Activated effector memory CD4-positive, alpha-beta T cell treated with anti-CD3 and anti-CD28 coated beads, Interleukin-2, amount 50 U/mL, for 16 hours (primary cell): ENCODE measurements around the gene CCDC87.

Source experiments
- DNase-seq: peaks from one replicate; pipeline ENCODE4 v3.0.0-alpha.2; 2020

Gene CCDC87

GRCh38 chr11:66592457-66593302 lies at the start of gene CCDC87, which contains the start of gene CCS:
CCDC87 (minus strand) TSS chr11:66593063; CDS start chr11:66593015, 48 bp downstream.
CCS (plus strand) TSS chr11:66593185; CDS start chr11:66593262, 77 bp downstream.
- DNase-seq: peak; percentile 100

- no peak for DNase-seq
Observed at GRCh38 chr11:66641834-66642233, 49.0 kb upstream of the CCDC87 start.

- peak; percentile 59 for DNase-seq
Observed at GRCh38 chr11:66639814-66640340, 47.0 kb upstream of the CCDC87 start.

GRCh38 chr11:66639066-66639813 lies 46.4 kb upstream of the CCDC87 start:
- DNase-seq: peak; percentile 62

- DNase-seq: peak; percentile 98
Observed at GRCh38 chr11:66638177-66639065, 45.6 kb upstream of the CCDC87 start, which contains the start of gene RBM4. RBM4 (plus strand) TSS chr11:66638703; CDS start chr11:66639712, 1,009 bp downstream.

GRCh38 chr11:66637557-66638176 lies 44.8 kb upstream of the CCDC87 start:
- peak; percentile 17 for DNase-seq

GRCh38 chr11:66636411-66636810 lies 43.5 kb upstream of the CCDC87 start:
- DNase-seq: no peak

GRCh38 chr11:66632952-66633351 lies 40.1 kb upstream of the CCDC87 start:
- DNase-seq: no peak

GRCh38 chr11:66631883-66632282 lies 39.0 kb upstream of the CCDC87 start:
- DNase-seq: no peak

GRCh38 chr11:66629356-66629755 lies 36.5 kb upstream of the CCDC87 start:
- DNase-seq: no peak

GRCh38 chr11:66628061-66628603 lies 35.3 kb upstream of the CCDC87 start:
- no peak for DNase-seq

GRCh38 chr11:66626926-66627325 lies 34.1 kb upstream of the CCDC87 start:
- no peak for DNase-seq

GRCh38 chr11:66626382-66626781 lies 33.5 kb upstream of the CCDC87 start:
- no peak for DNase-seq

- no peak for DNase-seq
Observed at GRCh38 chr11:66625752-66626149, 32.9 kb upstream of the CCDC87 start.

GRCh38 chr11:66625041-66625751 lies 32.3 kb upstream of the CCDC87 start:
- DNase-seq: no peak

- DNase-seq: no peak
Observed at GRCh38 chr11:66624450-66624849, 31.6 kb upstream of the CCDC87 start.

- no peak for DNase-seq
Observed at GRCh38 chr11:66619080-66619554, 26.3 kb upstream of the CCDC87 start.

GRCh38 chr11:66617155-66617834 lies 24.4 kb upstream of the CCDC87 start:
- no peak for DNase-seq

- DNase-seq: peak; percentile 100
Observed at GRCh38 chr11:66616379-66617154, 23.7 kb upstream of the CCDC87 start, which contains the start of gene RBM14. RBM14 (plus strand) TSS chr11:66616630; CDS start chr11:66616721, 91 bp downstream.
